GM19452 (cell line): ENCODE measurements around the gene HPCA.

Source experiments
- ATAC-seq: cut with Tn5 transposase; IDR thresholded peaks from one replicate; pipeline ENCODE4 v1.9.1; 2021; ENCODE audit not compliant: unreplicated experiment

Gene HPCA

DNA sequence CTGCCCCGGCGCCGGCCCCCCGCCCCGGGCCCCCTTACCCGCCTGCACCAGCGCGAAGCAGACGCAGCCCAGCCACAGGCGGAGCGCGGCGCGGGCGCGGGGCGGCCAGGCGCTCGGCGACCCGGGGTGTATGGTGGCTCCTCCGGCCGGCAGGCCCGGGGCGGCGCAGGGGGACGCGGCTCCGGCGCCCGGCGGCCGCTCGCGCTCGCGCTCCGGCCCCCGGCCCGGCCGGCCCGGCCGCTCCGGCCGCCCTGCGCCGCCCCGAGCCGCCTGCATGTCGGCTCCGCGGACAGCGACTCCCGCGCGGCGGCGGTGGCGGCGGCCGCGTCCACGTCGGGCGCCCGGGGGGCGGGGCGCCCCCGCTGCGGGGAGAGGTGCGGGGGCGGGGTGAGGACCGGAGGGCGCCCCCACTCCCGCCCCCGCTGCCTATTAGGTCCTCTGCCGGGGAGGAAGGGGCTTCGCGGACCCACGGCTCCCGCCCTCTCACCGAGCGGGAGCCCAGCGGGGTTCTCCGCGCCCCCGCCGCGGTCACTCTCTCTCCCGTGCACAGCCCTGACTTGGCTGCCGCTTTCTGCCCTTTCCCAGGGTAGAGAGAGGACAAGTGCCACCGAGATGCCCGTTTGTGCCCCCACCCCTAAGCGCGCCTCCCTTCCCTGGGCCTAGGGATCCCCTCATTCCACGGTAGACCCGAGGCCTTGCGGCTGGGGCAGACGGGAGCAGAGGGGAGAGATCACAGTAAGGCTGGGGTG, 15.5 kb upstream of the HPCA start, which contains the start of gene FNDC5:
TSS of gene FNDC5 (minus strand) at position 298 of the 749 bp plus-strand sequence.
- ATAC-seq = no peak

DNA sequence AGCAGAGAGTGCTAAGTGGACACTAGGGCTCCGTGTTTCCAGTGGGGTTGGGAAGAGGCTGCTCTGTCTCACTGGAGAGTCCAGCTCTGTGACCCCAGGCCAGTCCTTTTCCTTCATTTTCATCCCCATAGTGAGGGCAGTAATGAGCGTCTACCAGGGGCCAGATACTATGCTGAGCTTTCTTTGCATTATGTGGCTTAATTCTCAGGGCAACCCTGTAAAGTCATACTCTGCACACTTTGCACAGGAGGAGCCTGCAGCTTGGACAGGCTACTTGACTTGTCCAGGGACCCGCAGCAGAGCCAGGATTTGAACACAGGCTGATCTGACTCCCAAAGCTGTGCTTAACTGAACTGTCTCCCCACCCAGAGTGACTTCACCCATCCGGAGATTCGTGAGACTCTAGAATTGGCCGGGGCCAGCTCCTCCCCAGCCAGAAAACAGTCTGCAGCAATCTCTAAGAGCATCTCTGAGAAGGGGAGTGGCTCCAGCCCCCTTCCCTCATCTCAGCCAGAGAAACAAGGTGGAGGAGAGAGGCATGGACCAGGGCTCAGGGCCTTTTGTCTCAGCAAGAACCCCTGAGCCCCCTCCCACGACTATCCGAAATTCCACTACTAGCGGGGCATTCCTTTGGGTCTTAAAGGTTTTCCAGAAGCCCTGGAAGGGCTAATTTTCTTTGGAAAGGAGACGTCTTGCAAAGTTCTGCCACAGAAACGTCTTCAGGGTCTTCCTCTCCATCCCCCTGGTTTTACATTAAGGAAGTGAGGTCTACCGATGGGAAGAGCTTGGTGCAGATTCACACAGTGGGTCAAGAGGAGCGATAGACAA, 14.7 kb upstream of the HPCA start:
- no peak for ATAC-seq

DNA sequence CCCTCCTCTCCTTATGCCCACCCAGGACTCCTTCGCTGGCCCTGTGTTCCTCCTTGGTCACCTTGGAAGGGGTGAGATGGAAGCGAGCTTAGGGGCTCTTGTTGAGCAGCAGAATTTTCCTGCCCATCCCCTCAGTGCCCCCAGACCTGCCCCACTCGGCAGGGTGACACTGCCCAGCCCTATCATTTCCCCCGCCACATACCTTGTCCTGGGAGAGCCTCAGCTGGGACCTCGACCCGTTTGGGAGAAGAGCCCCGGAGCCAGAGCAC, 14.2 kb upstream of the HPCA start:
- ATAC-seq = no peak

DNA sequence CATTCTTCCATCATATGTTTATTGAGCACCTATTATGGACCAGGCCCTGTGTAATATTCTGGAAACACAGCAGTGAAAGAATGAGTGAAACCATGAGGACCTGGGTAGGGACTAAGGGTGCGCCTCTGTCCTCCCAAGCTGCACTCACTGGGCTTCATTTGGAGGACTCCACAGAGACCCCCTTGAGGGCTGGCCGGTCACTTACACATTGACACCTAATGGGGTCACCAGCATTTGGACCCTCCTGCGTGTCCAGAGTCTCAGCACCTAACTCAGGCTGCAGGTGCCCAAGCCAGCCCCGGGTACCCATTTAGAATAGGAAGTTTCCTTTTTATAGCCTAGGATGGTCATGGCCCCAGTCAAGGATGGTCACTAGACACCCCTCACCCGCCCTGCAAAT, 12.8 kb upstream of the HPCA start:
- ATAC-seq = no peak

DNA sequence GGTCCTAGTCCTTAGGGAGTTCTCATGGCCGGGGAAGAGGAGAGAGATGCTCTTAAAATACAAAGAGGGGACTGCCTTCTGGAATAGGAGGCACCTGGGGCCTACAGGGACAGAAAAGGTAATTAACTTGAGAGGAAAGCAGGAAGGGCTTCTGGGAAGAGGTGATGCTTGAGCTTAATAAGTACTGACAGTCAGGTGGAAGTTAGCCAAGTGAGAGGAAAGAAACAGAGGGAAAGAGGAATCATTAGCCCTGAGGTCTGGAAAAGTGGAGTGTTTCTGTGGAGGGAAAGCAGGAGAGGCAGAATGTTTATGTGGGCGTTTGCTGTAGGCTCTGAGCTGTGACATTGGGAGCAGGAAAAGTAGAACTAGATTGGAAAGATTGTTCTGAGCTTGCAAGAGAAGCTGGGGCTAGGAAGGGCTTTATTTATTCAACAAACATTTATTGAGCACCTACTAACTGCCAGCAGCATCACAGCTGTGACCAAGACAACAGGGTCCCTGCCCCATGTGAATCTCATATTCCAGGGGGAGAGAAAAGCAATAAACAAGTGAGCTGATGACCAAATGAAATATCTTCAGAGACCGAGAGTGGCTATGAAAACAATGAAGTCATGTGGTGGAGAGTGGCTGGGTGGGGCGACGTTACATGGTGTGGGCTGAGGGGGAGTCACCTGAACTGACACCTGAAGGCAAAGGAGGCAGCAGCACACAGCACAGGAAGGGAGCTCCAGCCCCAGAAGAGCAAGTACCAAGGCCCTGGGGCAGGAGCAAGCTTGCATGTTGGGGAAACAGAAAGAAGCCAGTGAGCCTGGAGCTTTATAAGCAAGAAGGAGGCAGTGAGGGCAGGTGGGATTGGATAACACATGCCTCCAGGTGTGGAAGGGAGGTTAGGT, 11.2 kb upstream of the HPCA start:
- no peak for ATAC-seq

GRCh38 chr1:32876341-32877210, 9.7 kb upstream of the HPCA start:
- no peak for ATAC-seq

DNA sequence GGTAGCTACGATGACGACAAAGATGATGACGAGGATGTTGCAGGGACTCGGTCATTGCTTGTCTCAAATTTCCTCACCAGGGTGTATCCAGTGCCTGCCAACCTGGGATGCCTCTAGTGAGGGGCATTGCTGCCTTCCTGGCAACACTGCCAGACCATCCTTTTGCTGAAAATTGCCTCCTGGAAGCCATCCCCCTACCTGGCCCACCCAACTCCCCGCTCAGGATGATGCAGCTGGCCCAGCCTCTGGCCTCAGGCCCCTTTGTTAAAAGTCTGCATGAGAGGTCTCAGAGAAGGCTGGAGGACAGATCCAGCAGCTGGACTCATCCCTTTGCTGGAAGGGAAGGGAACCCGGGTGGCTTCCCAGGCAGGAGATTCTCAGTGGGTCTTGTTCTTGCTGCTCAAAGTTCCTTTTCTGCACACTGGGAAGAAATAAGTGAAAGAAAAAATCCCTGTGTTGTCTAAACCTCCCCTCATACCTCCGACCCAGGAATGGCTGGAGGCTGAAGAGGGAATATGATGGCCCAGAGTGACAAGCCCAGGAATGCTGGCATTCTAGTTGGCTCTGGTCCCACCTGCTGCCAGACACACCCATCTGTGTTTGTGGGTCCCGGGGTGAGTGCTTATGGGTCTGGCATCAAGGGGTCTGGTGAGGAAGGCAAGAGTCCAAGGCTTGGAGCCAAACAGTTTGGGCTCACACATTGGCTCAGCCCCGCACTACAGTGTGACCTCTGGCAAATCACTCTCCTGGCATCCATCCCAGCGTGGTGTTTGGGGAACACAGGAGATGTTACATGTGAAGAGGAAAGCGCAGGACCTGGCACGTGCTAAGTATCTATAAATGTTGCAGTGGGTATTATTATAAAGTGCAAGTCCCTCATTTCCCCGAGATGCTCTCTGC, 8.8 kb upstream of the HPCA start:
- ATAC-seq = no peak

GRCh38 chr1:32878183-32878582, 8.1 kb upstream of the HPCA start:
- no peak for ATAC-seq

DNA sequence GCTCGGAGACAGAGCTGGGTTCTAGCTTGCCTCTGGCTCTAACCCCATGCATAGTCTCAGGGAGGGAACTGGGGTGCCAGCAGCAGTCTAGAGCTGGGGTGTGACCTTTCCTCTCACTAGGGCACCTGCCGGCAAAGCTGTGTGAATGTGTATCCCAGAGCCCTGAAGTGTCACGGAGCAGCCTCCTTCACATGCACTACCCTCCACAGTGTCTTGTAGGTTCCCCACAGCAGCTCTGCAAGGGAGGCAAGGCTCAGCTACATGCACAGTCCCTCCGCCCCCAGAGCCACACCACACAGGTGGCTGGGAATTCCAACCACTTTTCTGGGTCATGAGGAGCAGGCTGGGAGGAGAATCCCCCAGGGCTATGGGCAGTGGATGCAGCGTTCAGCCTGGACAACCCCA, 7.7 kb upstream of the HPCA start:
- ATAC-seq = no peak

DNA sequence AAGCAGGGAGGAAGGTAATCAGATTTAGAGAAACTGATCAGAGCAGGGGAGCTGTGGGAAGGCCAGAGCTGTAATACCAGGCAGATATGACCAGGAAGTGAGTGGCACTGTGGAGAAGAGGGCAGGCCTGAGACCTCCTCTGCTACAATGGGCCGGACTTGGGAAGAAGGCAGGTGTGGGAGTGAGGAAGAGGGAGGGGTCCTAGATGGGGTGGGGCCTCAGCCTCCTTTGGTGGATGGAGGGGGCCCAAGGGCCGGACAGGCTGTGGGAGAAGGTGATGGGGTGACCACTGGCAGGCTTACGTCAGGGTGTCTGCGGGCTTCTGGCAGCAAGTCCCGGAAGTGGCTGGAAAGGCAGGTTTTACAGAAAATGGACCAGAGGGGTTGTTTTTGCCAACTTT, 5.0 kb upstream of the HPCA start:
- ATAC-seq = no peak

- ATAC-seq = no peak
Observed at GRCh38 chr1:32881871-32882850, 4.1 kb upstream of the HPCA start.

DNA sequence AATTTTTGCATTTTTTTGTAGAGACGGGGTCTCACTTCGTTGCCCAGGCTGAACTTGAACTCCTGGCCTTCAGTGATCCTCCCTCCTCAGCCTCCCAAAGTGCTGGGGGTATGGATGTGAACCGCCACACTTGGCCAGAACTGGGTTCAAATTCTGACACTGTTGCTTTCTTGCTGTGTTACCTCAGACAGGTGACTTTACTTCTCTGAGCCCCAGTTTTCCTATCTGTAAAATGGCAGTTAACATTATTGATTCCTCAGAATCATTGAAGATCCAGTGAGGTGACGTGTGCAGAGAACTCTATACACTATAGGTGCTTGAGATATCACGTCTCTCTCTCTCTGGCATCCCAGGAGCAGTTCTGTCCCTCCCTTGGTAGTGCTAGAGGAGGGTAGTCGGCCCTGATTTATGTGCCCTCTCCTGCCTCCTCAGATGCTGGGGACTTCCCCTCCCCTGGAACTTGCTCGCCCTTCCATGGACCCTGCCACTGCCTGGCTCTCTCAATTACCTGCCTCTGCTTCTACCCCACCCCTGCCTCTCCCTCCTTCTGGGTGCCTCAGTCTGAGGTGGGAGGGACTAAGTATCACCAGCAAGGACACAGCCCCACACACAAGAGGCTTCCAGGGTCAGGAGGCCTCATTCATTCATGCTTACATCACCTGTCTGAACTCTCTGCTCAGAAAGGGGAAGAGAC, 2.8 kb upstream of the HPCA start:
- ATAC-seq = no peak

DNA sequence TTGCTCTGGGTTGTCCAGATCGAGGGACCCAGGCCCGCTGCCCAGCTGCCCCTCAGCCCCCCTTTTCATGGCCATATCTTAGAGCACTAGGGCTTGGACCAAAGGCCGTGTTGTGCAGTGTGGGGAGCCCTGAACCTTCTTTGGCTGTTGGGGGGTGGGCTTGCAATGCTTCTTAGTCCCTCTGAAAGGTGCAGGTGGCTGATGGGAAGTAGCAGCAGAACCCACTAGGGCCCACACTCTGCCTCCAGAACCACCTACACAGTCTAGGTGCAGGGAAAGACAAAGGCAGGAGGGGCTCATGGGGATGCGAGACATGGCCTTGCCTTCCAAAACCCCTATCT, 2.3 kb upstream of the HPCA start:
- ATAC-seq = no peak

GRCh38 chr1:32884726-32885125, 1.6 kb upstream of the HPCA start:
- no peak for ATAC-seq

- ATAC-seq = no peak
Observed at GRCh38 chr1:32885676-32886003, 651 bp upstream of the HPCA start.

- no peak for ATAC-seq
Observed at GRCh38 chr1:32886828-32887414, 630 bp downstream of the HPCA start.

GRCh38 chr1:32887623-32888022, 1.3 kb downstream of the HPCA start:
- ATAC-seq = no peak

- ATAC-seq = no peak
Observed at GRCh38 chr1:32888134-32888533, 1.8 kb downstream of the HPCA start.
